ENCODE data around the gene SRR.

SRR gene

DNA sequence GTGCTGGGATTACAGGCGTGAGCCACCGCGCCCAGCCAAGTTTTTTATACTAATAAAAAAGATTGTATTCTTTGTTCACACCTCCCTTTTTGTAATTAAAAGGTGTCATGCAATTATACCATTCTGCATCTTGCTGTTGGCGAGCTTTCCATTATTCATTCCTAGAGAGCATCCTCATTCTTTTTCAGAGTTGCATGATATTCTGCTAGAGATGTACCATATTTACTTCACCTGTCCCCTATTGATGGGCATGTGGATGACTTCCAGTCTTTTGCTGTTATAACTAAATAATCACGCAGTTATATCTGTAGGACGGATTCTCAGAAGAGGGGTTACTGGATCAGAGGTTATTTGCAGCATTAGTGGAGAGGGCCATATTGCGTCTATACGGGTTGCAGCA, 50.6 kb downstream of the SRR start:
- DNase-seq (ENCODE audit: extremely low read depth, low read depth) = no peak
- TF ChIP-seq, protein P1, sequence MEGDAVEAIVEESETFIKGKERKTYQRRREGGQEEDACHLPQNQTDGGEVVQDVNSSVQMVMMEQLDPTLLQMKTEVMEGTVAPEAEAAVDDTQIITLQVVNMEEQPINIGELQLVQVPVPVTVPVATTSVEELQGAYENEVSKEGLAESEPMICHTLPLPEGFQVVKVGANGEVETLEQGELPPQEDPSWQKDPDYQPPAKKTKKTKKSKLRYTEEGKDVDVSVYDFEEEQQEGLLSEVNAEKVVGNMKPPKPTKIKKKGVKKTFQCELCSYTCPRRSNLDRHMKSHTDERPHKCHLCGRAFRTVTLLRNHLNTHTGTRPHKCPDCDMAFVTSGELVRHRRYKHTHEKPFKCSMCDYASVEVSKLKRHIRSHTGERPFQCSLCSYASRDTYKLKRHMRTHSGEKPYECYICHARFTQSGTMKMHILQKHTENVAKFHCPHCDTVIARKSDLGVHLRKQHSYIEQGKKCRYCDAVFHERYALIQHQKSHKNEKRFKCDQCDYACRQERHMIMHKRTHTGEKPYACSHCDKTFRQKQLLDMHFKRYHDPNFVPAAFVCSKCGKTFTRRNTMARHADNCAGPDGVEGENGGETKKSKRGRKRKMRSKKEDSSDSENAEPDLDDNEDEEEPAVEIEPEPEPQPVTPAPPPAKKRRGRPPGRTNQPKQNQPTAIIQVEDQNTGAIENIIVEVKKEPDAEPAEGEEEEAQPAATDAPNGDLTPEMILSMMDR (IDR thresholded peaks at IDR 0.05; ENCODE audit: low read depth, low read length) = no peak

DNA sequence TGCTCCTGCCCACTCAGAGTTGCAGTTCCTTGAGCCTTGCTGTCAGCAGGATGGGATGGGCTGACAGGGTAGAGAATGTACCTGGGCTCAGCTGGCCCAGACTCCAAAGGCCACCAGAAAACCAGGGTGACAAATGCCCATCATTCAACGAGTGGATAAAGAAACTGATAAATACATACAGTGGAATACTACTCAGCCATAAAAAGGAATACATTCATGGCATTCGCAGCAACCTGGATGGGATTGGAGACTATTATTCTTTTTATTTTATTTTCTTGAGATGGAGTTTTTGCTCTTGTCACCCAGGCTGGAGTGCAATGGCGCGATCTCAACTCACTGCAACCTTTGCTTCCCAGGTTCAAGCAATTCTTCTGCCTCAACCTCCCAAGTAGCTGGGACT, 53.5 kb downstream of the SRR start:
- no peak for DNase-seq (ENCODE audit: extremely low read depth, low read depth)
- TF ChIP-seq, protein P1 (IDR thresholded peaks at IDR 0.05; ENCODE audit: low read depth, low read length) = no peak

DNA sequence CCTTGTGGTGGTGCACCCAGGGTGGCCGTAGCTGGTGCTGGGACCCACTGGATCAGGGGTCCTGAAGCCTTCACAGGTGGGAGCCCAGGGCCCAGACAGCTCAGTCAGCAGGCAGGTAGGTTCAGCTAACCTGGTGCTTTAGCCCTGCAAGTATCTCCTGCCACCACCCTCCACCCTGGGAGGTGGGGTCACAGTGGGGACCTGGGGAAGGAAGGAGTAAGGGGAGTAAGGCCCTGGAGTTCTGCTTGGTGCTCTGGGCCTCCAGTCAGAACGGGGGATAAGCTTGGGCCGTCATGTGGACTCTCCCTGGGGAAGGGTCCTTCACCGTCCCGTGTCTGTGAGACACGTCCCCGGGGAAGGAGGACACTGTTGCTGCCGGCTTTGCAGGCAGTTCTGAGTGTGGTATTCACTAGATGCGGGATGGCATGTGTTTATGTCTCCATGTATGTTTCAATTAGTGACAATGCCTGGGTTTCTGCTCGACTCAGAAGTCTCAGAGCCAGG, 54.2 kb downstream of the SRR start:
- DNase-seq (ENCODE audit: extremely low read depth, low read depth) = no peak
- TF ChIP-seq, protein P1 (IDR thresholded peaks at IDR 0.05; ENCODE audit: low read depth, low read length) = no peak

DNA sequence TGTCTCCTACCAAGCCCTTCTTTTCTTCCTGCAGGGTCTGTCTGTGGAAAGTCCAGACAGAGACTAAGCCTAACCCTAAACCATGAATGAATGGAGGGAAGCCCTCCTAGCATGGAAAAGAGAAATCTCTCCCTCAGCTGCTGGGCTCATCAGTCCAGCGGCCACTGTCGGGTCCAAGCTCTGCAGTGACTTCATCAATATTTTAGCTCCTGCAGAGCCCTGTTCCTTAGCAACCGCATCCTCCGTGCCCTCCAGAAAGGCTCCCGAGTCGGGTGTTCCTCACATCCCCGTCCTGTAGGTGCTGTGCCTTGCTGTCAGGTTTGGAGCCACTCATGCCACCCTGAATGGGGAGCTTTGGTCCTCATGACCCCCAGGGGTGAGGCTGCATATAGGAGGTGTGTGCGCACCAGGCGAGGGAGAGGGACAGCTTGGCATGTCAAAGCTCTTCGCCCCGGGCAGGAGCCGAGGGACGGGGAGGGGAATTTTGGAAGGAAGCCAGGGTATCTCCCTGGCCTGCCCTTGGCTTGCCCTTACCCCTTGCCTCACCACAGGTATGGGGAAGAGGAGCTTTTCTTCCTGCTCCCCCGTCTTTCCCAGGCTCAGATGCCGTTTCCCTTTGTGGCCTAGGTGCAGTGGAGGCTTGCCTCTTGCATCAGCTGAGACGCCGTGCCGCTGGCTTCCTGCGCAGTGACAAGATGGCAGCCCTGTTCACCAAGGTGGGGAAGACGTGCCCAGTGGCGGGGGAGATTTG, 57.4 kb downstream of the SRR start:
- no peak for DNase-seq (ENCODE audit: extremely low read depth, low read depth)
- TF ChIP-seq, protein P1 (IDR thresholded peaks at IDR 0.05; ENCODE audit: low read depth, low read length) = no peak

DNA sequence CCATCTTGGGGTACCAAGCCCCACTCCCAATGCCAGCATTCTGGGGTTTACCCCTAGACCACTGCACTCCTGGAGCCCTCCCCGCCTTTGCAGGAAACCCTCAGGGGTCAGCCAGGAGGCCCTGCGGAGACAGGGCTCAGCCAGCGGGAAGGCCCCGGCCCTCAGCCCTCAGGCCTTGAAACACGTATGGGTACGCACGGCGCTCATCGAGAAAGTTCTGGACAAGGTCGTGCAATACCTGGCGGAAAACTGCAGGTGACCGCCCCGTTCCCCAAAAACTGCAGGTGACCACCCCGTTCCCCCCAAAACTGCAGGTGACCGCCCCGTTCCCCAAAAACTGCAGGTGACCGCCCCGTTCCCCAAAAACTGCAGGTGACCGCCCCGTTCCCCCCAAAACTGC, 58.3 kb downstream of the SRR start:
- DNase-seq (ENCODE audit: extremely low read depth, low read depth) = no peak
- TF ChIP-seq, protein P1 (IDR thresholded peaks at IDR 0.05; ENCODE audit: low read depth, low read length) = no peak

DNA sequence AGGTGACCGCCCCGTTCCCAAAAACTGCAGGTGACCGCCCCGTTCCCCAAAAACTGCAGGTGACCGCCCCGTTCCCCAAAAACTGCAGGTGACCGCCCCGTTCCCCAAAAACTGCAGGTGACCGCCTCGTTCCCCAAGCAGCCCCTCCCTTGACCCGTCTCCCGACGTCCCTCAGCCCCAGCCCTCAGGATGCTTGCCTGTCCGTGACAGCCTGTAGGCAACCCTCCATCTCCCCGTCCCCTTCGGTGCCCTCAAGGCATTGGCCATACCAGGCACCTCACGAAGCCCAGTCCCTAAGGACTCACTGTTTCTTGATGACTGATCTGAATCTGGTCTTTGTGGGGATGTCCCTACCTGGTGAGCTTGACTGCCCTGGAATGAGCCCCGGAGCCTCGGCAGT, 58.7 kb downstream of the SRR start:
- TF ChIP-seq, protein P1 (IDR thresholded peaks at IDR 0.05; ENCODE audit: low read depth, low read length) = no peak
- no peak for DNase-seq (ENCODE audit: extremely low read depth, low read depth)

DNA sequence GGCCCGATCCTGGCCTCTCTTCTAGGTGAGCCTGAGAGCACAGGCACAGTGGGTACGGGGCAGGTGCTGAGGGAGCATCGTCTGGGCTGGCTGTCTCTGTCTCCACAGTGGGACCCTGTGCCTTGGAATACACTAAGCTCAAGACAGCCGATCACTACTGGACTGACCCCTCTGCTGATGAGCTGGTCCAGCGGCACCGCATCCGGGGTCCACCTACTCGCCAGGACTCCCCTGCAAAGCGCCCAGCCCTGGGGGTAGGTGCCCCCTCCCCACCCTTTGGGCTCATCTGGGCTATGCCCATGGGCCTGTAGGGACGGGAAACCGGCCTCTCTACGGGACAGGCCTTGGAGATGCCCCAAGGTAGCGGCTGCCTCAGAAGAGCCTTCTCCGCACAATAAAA, 59.1 kb downstream of the SRR start:
- no peak for DNase-seq (ENCODE audit: extremely low read depth, low read depth)
- TF ChIP-seq, protein P1 (IDR thresholded peaks at IDR 0.05; ENCODE audit: low read depth, low read length) = no peak
